IPS-NIHi7 (cell line): ENCODE results near the gene RELT.

Experiments used
- DNase-seq: peaks from one replicate; pipeline ENCODE4 v3.0.0; 2012; ENCODE audit warnings: mixed read lengths; ENCODE audit errors: extremely low spot score

RELT gene

DNA sequence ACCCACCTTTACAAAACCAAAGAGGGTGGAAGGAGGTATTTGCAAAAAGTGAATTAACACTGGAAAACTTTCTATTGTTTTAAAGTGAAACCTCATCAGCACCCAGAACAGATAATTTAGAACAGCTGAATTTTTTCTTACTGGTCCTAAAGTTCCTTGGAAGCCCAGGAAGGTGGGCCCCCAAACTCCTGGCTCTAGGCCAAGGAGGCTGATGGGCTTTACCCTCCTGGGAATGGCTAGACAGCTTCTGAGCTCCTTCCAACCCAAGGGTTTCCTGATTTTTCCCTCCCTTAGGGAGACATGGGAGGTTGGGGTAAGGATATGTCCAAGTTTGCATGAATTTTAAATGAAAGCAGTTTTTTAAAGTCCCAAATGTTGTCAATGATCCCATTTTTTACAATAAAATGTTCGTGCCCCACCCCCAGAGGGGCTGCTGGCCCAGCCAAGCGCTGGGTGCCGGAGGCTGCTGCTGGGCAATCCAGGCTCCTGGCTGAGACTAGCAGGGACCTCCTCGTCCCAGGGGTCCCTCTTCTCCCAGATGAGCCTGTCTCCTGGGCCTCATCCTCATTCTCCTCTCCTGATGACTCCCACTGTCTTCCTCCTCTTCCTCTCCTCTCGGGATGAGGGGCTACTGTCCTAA lies 28.4 kb downstream of the RELT start:
- no peak for DNase-seq

DNA sequence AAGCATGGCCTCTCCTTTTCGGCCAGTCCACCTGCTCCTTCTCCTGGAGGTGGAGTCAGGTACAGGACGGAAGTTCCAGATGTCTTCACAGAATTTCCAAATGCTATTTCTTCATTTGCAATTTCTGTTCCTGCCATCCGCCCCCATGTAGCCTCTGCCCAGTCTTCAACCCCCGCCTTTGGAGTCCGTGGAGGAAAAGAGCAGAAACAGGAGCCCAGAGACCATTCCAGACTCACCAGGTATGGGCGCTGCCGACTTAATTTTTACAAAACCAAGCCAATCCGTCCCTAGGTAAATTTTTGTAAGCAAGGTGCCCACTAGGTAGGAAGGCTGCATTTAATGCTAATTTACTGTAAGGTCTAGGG lies 28.9 kb downstream of the RELT start:
- no peak for DNase-seq

DNA sequence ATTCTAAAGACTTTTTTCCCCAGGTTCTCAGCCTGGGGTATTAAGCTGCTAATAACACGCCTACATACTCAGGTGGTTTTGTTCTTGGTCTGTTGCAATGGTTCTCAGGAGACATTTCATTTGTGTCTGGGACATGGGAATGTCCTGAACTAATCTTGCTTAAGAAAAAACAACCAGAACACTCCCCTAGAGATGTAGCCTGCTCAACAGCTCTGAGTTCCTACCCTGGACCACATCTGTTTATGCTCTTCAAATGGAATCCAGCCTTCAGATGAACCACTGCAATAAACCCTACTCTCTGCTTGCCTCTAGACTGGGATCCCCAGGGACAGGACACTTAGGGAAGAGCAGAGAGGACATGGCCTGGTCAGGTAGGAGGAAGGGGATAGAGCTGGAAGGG lies 29.9 kb downstream of the RELT start:
- DNase-seq = no peak

DNA sequence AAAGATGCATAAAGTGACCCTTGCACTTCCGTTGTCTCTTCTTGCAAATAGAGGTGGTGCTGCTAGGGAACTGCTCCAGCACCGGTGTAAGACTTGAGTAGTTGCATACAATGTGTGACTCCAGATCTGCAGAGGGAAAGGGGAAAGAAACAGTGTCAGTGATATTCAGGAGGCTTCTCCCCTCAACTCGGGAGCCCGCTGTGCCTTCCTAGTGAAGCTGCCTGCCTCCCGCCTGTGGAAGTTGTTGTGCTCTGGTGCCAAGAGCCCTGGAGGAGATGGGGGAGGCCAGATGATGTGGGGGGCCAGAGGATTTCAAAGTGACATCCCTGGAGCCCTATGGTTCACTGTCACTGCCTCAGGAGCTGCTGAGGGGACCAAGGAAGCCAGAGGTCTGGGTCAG lies 30.4 kb downstream of the RELT start:
- DNase-seq = no peak

DNA sequence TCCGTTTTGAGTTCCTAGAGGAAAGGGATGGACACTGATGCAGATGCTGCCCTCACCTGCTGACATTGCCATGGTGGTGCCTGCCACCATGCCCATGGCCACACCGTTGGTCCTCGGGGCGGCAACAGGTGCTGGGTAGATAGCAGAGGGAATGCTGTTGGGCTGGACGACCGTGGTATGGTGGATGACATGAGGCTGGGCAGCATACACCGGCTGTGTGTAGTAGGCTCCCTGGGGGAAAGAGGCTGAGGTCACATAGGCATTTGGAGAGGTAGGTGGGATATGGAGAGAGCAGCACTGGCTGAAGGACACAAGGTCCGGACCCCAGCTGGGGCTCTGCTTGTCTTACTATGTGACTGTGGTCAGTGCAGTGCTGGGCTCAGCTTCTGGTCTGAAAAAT lies 33.2 kb downstream of the RELT start:
- DNase-seq = no peak

DNA sequence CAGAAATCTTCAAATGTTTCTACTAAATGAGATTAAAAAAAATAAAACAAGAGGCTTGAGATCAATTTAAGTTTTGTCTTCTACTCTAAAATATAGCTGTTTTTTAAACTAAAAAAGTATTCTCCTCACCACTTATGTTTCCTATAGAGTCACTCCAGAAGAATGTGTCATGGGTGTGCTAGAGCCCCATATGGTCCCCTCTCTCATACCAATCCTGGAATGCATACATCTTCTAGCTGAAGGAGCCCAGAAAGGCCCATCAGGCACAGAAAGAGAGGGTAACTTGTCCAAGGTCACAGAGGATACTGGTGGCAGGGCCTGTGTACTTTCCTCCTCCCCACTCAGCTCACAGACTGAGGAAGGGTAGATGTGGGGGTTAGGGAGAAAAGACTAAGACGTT lies 34.4 kb downstream of the RELT start:
- DNase-seq = no peak

DNA sequence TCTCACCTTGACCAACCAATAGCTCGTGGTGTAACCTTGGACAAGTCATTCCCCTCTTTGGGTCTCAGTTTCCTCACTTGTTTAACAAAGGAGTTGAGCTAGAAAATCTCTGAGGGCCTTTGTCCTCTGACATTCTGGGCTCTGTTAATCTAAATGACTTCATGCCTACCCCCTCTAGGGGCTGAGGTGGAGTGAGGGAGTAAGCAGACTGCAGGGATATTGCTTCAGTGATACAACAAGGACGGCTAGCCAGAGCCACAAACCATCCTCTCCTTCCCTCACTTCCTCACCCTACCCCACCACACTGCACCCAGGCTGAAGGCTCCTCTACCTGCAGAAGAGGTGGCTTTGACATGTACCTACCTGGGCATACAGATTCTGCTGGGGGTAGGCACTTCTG lies 34.8 kb downstream of the RELT start:
- DNase-seq = no peak

DNA sequence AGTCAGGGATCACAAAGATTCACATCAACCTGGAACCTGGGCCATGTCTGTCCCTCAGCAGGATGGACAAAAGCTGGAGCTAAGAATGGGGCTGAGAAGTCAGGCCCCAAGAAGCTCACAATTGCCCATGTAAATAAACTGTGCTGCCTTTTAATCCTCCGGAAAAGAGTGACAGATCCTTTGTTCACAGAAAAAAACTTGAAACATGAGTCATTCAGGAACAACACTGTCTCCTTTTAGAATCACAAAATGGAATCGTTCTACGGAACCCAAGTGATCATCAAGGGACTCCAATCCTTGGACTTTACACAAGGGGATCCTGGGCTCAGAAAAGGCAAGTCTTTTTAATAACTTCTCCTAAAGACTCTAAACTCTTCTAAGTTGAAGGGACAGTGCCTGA lies 36.1 kb downstream of the RELT start:
- DNase-seq = no peak

DNA sequence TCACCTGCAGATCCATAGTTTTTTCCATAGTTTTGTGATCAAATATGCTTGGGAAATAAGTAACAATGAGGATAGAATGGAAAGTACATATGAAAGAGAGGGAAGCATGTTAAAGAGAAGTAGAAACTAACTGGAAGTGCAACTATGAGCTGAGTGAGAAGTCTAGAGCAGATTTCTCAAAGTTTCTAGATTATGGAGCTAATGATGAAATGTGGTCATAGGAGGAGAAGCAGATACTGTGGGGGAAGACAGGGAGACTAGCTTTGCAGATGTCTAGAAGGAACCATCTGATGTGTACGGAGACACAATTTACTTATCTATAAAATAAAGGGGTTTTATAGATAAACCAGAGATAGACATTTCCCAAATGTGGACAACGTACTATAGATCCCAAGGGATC lies 37.1 kb downstream of the RELT start:
- DNase-seq = no peak

DNA sequence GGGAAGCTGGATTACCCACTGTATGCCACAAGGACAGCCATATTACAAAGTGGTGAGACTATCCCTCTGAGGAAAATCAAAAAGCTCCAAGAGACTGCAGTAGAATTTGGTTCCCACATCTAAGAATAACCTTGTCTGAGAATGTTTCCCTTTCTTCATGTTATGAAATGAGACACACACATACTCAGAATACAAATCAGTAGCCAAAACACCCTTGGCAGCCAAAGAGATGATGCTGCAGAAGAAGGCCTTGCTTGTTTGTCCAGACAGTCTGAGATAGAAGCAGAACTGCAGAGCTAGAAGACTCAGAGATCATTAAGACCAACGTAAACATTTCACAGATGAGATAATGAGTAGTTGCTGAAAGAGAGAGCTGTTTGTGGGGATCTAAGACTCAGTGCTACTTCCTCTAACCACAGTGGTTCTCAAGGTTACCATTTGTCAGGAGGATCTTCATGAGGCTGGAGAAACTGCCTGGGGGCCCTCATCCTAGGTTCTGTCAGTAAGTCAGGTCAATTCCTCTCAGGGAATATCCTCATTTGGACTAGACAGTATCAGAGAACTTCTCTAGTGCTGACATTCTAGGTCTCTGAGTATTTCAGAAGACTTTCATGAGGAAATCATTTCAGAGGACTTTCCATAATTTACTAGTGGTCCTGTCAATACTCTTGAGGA lies 38.9 kb downstream of the RELT start:
- DNase-seq = no peak

DNA sequence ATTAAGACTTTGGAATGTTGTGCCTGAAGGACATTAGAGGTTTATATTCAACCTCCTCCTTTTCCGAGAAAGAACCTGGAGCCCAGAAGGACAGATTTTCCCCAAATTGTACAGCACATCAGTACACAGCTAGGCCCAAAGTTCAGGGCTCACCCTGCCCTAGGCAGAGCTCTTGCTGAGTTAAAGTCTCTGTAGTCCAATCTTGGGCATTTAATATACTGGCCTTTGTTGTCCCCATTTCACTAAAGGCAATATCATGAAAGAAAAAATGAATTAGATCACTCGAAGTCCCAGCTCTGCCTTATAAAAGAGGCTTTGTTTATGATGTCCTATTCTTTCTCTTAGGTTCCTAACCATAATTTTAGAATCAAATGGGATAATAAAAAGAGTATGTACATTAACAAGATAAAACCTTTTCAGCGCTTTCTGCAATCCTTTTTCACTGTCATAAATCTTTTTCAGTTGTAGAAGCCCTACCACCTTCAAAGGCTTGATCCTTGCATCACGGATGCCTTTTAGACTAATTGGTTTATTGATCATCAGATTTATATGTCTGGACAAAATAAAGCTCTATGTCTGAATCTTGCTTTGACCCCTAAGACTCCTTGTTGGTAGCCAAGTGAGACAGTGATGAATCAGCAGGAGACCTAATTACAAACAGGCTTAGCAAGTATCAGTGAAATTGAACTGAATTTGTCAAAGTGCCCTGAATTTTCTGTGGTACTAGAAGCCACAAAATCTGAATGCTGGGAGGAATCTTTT lies 39.8 kb downstream of the RELT start:
- no peak for DNase-seq

DNA sequence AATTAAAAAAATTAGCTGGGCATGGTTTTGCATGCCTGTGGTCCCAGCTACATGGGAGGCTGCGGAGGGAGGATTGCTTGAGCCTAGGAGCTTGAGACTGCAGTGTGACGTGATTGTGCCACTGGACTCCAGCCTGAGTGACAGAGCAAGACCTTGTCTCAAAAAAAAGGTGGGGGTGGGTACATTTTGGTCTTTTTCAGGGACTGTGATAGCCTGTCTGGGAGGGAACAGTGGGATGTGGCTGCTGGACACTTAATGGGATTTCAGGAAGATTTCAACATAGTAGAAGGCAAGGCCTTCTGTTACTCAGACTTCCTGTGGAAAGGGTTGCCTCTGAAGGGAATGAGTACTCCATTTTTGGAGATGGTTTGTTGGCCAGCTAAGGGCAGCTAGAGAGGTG lies 40.6 kb downstream of the RELT start:
- no peak for DNase-seq

DNA sequence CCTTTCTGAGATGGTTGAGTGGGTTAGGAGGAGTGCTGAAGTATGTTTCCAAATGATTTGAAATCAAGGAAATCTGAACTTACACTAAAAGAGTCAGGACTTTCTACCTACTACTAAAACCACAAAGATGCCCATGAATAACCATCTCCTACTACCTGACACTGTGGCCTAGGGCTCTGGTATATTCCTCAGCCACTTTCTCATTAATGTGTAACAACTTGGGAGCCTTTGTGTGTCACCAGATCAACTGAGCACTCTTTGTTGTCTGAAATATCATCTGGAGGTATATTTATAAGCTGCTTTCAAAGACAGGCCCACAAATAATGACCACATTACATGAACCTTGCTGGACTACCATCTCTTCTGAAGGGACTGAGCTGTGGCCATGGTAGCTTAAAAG lies 43.9 kb downstream of the RELT start:
- no peak for DNase-seq

DNA sequence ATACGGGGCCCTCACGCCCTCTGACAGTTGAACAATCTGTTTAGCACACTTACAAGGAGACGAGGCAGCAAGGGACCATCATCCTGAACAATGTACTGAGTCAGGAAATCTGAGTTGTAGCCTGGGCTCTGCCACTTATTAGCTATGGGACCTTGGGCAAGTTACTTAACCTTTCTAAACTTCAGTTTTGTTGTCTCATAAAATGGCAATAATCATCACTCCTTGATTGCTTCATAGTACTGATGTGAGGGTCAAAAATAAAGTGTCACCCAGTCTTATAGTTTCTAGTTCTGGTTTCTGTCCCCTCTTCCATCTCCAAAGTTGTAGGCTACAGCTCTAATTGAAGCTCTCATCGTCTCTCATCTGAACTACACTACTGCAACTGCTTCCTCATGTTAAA lies 46.7 kb downstream of the RELT start:
- no peak for DNase-seq

DNA sequence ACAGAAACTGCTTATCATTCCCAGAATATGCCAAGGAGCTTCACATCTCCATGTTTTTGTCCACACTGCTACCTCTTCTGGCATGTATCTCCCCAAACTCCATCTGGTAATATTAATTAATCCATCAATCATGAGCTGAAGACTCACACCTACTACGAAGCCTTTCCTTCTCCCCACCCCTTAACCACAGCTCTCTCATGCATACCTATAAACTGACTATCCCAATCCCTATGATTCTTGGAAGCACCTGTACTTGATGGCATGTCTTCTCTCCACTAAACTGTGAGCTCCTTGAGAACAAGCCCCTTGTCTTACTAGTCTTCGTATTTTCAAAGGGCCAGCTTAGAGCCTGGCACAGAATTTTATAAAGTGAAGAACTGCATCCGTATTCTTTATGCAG lies 47.3 kb downstream of the RELT start:
- no peak for DNase-seq

DNA sequence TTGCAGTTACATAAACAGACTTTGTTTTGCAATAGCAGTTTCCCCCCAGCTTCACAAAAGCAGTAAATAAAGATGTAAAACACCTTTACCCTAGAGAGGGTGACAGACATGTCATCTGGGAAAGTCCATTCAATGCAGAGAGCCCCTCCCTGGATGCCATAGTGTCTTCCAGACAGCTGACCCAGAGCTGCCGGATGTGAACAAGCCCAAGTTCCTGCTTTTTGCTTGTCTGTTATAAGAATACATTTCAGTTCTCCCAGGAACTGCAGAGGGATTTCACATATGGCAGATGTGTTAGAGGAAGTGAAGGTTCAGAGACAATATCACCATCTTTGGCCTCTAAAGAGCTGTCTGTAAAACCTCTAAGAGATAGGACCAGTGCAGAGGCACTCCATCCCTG lies 48.9 kb downstream of the RELT start:
- no peak for DNase-seq

DNA sequence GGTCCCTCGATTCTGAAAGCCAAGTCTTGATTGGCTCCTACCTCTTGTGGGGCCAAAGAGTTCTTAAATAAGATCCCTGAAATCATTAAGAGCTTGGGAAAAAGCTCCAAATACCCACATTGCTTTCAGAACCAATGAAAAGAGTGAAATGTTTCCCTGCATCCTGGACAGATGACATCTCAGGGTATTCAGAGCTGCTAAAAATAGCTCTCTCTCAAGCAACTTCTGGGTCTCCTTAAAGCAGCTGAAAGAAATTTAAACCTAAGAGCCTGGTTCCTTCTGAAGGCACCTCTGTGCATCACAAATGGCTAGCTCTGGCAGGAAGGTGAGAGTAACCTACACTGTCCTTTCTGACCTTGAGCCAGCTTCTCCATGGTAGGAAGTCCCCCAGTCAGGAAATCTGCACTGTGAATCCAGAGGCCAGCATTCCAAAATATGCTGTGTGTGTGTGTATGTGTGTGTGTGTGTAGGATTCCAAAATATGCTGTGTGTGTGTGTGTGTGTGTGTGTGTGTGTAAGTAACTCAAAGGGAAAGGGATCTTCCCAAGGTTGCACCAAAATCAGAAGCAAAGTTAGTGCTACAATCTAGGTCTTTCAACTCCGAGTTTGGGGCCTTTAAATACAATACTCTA lies 50.1 kb downstream of the RELT start:
- no peak for DNase-seq

DNA sequence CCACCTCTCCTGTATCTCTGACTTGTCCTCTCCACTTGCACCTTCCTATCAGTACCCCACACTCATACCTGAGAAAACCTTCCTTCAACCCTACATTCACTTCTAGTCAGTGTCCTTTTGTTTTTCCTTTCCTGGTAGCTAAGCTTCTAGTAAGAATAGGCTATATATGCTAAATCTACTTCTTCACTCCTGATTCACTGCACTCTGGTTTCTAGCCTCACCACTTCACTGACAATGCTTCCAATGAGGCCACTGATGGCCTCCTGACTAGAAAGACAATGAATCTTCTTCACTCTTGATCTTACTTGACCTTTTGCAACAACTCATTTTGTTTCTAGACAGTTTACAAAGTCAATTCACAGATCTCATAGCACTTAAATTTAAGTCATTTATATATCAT lies 52.0 kb downstream of the RELT start:
- DNase-seq = no peak

DNA sequence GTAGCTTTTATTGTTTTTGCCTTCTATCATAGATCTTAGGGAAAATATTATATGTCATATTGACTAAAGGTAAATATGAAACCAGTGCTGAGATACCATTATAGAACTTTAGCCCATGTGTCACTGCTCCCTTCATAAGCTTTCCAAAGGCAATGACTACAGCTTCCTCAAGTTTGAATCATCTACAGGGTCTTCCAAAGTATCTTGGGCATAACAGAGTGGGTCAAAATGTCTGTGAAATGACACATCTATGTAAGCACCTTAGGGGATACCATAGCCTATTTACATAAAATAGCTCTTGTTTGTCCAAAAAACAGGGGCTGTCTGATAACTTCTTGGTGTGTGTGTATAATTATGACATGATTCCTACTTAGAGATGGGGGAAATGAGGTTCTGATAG lies 52.5 kb downstream of the RELT start:
- no peak for DNase-seq

DNA sequence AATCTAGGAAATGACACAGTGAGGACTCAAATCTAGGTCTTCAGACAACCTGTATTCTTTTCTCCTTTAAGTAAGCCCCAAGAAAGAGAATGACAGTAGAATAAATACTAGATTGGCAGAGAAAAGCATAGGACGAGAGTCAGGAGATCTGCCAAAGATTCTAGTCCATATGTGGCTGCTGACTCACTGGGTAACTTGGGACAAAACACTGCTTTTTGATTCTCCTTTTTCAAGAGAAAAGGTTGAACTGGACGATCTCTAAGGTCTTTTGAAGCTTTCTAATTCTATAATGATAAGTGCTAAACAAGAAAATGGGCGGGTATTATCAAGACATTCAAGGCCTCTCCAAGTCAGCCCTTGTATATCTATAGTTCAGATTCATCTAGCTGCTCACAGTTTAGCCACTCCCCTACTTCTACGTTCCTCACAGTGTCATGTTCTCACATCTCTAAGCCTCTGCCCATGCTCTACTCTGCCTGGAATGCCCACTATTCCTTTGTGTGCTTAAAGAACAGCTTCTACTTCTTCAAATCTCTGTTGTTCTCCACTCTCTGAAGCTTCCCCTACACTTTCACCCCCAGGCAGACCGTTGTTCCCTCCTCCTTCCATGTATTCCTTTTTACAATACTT lies 53.0 kb downstream of the RELT start:
- no peak for DNase-seq

DNA sequence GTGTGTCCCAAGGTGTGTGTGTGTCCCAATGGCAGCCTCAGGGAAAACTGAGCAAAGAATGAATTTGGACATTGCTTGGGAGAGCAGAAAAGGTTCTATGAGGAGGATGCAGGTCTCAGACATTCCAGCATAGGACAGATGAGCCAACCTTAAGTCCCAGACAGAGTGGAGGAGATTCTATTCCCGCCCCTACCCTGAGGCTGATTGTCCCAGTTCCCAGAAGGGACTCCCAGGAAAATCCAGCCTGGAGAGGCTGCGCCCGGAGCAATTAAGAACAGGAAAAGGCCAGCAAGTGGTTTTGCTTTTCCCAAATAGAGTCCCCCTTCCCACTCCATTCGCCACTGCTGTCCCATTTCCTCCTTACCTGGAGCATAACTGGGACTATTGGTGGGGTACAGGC lies 54.1 kb downstream of the RELT start:
- DNase-seq = no peak

DNA sequence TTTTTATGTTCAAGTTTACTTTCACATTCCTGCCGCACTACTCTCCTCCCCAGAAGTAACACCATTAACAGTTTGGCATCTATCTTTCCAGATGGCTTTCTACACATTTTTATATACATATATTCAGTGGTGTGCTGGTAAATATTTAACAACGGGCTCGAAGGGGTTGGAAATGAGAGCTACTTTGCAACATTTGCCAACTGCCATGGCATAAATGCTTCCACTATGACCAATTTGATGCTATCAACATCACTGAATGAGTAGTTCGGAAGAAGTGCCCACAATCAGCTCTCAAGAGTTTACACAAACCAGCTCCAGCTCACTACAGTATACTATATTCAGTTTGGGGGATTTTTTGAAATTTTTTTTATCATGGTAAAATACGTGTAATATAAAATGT lies 55.2 kb downstream of the RELT start:
- DNase-seq = no peak
